NCI-H2081 treated with DMSO at 0.1 percent for 48 hours (cell line): ENCODE measurements around the gene ZNF709.
"Not testable (repeated sequence)": the region's sequence is repeated elsewhere in the genome, so short reads cannot be mapped to it uniquely, and the experiment has no call there.

ENCODE experiments used
- DNase-seq: peaks from one replicate; lab custom pipeline; 2025; lab: John Stamatoyannopoulos, UW

The ZNF709 gene

DNA sequence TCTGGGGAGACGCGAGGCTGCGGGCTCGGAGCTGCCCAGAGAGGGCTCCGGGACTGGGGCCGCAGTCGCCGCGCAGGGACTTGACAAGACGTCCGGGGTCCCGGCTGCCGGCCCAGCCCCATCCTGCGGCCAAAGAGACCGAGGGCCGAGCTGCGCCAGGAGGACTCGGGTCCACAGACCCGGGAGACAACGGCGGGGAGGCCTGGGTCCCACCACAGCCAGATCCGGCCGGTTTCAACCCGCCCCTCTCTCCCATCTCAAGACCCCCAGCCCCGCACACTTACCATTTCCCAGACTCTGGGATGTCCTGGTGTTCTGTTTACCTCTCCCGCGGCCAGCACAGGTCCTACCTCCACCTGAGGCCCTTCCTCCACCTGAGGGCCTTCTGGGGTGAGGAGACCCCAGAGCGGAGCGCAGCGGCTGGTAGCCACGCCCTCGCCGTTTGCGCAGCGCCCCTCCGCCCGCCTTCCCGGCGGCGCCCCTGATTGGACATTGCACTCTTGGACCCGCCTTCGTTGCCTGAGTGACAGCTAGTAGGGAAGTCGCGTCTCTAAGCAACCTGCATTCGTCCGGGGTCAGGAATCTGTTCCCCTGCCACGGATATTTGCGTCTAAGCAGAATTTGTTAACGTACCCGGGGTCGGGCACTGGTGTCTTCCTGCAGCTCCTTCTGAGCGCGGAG, at the start of gene ZNF709:
Gene ZNF709, minus strand, starts transcription at position 446 of the 681 bp plus-strand sequence. Its CDS starts 159 bp downstream, at position 287.
- peak; percentile 24 for DNase-seq

DNA sequence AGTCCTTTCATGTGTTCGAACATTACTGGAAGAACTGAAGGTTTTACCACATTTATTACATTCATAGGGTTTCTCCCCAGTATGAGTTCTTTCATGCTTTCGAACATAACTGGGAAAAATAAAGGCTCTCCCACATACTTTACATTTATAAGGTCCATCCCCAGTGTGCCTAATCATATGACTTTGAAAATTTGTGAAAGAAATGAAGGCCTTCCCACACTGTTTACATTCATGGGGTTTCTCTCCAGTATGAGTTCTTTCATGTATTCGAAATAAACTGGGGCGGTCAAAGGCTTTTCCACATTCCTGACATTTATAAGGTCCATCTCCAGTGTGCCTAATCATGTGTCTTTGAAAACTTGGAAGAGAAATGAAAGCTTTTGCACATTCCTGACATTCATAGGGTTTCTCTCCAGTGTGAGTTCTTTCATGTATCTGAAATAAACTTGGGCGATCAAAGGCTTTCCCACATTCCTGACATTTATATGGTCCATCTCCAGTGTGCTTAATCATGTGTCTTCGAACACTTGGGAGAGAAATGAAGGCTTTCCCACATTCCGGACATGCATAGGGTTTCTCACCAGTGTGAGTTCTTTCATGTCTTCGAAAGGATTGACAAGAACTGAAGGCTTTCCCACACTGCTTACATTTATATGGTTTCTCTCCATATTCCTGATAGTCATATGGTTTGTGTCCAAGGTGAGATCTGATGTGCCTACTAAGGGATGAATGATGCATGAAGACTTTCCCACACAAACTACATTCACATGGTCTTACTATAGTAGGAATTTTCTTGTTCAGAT, 42.6 kb upstream of the ZNF709 start:
- DNase-seq = no peak

DNA sequence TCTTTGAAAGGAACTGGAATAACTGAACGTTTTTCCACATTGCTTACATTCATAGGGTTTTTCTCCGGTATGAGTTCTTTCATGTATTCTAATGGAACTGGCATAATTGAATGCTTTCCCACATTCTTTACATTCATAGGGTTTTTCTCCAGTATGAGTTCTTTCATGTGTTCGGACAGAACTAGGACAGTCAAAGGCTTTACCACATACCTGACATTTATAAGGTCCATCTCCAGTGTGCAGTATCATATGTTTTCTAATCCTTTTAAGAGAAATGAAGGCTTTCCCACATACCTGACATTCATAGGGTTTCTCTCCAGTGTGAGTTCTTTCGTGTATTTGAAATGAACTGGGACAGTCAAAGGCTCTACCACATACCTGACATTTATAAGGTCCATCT, 41.9 kb upstream of the ZNF709 start:
- no peak for DNase-seq

DNA sequence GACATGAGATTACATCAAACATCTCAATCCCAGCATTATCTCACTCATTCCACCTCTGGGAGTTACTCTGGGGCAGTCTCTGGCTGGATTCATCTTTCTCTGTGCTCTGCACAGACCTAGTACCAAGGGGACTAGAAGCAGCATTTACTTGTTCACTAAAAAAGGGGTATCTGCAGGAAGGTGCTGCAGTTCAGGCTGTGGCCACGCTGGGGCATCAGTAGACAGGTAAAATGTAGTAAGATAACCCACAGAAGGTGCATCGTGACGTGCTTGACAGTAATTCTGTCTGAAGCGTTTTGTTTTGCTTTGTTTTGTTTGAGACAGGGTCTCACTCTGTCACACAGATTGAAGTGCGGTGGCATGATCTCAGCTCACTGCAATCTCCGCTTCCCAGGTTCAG, 37.4 kb upstream of the ZNF709 start:
- no peak for DNase-seq

DNA sequence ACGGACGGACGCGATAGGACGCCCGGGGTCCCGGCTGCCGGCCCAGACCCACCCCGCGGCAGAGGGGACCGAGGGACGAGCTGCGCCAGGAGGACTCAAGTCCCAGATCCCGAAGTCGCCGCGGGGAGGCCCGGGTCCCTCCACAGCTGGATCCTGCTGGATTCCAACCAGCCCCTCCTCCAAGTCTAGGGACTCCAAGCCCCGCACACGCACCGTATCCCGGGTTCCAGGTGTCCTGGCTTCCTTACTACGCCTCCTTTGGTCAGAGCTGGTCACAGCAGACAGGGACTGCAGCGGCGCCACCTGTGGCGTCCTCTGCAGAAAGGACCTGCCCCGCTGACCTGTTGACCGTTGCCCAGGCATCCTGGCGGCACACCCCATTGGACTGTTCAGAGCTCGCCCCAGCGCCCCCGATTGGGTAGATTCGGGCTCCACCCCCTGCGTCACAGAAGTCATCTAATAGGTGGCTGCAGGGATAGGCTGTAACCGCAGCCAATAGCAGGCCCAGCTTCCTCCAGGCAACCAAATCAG, 29.0 kb upstream of the ZNF709 start:
- no peak for DNase-seq

DNA sequence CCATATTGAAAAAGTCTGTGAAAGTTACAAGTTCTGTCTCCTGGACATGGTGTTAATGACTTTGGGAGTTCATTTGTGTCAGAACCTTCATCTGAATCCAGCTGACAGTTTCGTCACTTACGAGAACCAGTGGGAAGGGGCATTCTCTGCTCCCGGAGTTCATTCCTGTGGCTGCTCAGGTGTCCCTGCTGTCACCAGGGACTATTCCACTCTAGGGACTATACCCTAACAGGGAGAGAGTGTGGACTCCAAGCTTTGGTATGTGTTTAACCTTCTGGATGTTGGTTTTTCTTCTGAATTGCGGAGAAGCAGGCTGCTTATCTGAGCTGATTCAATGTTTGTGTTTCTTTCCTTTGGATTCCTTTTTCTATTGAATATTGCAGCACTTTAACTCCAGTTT, 12.4 kb upstream of the ZNF709 start:
- no peak for DNase-seq

DNA sequence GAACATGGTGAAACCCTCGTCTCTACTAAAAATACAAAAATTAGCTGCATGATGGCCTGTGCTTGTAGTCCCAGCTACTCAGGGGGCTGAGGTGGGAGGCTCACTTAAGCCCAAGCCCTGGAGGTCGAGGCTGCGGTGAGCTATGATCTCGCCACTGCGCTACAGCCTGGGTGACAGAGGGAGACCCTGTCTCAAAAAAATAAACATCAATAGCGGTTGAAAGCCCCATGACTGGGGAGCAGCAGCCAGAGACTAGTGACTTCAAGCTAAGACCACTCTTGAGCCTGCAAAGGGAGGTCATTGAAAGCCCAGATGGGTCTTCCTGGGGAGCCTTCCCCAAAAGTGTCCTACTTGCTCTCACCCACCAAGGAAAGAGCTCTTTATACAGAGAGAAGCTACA, 11.9 kb upstream of the ZNF709 start:
- no peak for DNase-seq

DNA sequence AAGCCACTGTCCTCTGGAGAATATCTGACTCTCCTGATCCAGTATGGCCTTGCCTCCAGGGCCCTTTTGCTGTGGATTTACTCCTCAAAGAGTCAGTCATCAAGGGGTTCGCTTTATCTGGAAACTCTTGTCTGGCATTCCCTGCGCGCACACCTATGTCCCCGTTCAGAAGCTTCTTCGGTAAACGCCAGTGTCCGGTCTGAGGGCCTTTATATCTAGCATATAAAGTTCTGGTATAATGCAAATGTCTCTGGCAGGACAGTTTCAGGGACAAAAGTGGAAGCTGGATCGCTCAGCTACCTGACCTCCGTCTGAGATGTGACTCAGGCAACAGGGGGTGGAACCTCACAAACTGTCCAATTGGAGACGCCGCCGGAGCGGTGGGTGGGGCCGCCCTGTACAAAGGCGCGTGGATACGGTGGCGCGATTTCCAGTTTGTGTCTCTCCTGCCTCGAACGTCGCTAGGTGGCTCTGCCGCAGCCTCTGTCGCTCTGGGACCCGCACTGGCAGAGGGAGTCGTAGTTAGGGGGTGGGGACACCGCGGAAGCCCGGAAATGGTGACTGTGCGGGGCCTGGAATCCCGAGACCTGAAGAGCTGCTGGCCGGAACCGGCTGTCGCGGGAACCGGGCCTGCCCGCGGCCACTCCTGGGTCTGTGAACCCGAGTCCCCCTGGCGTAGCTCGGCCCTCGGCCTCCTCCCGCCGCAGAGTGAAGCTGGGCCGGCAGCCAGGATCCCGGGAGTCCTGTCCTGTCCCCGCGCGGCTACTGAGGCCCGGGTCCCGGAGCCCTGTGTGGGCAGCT, 10.6 kb upstream of the ZNF709 start:
- DNase-seq = peak; percentile 73

DNA sequence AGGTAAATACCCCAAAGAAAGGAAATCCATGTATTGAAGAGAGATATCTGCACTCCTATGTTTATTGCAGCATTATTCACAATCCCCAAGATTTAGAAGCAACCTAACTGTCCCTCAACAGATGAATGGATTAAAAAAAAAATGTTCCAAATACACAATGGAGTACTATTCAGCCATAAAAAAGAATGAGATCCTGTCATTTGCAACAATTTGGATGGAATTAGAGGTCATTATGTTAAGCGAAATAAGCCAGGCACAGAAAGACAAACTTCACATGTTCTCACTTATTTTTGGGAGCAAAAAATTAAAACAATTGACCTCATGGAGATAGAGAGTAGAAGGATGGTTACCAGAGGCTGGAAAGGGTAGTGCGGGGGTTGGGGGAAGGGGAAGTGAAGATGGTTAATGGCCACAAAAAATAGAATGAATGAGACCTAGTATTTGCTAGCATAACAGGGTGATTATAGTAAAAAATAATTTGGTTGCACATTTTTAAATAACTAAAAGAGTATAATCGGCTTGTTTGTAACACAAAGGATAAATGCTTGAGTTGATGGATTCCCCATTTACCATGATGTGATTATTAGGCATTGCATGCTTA, 9.7 kb upstream of the ZNF709 start:
- DNase-seq = no peak

DNA sequence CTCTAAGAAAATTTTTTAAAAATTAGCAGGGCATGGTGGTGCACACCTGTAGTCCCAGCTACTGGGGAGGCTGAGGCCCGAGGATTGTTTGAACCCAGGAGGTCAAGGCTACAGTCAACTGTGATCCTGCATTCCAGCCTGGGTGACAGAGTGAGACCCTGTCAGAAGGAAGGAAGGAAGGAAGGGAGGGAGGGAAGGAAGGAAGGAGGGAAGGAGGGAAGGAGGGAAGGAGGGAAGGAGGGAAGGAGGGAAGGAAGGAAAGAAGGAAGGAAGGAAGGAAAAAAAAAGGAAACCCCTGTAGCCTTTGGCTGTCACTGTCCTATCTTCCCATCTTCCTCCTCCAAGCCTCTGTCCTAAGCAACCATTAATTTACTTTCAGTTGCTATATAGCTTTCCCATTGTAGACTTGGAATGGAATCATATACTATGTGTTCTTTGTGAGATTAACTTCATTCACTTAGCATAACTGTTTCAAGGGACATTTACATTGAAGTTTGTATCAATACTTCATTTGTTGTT, 1.7 kb upstream of the ZNF709 start:
- not testable (repeated sequence) for DNase-seq

DNA sequence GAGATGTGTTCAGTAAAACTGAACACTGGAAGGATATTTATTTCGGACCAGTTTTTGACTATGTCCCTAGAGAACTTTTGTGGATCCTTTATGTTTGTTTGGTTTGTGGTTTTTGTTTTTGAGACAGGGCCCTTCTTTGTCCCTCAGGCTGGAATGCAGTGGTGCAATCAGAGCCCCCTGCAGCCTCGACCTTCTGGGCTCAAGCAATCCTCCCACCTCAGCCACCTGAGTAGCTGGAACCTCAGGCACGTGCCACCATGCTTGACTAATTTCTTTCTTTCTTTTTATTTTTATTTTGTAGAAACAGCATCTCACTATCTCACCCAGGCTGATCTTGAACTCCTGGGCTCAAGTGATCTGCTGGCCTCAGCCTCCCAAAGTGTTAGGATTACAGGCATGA, 955 bp upstream of the ZNF709 start:
- no peak for DNase-seq

DNA sequence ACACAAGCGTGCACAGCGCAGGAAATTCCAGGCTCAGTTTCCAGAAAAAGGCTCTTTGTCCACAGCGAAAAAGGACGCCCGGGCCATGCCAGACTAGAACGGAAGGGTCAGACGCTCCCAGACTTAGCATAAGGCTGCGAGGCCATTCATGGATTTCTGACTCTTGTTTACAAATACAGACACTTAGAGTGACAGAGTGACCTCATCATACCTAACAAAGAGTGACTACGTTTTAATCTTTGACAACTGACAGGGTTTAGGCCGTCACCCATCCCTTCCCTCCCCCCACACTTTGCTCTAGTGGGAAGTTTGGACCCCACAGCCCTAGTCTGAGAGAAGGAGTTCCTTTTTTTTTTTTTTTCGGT, 418 bp upstream of the ZNF709 start:
- no peak for DNase-seq

DNA sequence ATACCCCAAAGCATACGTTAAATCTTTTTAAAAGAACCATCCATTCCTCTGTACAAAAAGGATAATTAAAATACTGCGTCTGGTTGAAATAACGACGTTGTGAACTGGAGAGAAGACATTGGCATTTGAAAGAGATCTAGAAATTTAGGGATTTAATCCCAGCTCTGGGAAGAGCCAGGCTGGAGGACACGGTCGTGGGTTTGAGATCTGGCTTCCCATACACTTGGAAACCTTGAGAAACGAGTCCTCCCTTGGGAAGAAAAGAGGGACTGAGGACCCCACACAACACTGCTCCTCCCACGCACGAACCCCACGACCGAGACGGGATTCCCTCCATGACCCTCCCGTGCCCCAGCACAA, 625 bp downstream of the ZNF709 start:
- no peak for DNase-seq

DNA sequence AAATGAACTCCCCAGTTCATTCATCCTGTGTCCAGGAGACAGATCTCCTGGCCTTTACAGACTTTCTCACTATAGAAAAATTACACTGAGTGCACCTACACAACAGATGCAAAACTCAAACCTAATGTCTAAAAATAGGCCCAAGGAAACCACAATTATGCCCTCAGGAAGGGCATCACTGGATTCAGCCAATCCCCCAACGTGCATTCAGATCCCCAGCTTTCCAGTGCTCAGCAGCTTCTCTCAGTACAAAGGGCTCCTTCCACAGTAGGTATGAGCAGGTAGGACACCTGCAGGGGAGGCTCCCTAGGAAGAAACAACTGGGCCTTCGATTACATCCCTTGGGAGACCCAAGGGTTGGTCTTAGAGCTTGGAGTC, 2.1 kb downstream of the ZNF709 start:
- no peak for DNase-seq

DNA sequence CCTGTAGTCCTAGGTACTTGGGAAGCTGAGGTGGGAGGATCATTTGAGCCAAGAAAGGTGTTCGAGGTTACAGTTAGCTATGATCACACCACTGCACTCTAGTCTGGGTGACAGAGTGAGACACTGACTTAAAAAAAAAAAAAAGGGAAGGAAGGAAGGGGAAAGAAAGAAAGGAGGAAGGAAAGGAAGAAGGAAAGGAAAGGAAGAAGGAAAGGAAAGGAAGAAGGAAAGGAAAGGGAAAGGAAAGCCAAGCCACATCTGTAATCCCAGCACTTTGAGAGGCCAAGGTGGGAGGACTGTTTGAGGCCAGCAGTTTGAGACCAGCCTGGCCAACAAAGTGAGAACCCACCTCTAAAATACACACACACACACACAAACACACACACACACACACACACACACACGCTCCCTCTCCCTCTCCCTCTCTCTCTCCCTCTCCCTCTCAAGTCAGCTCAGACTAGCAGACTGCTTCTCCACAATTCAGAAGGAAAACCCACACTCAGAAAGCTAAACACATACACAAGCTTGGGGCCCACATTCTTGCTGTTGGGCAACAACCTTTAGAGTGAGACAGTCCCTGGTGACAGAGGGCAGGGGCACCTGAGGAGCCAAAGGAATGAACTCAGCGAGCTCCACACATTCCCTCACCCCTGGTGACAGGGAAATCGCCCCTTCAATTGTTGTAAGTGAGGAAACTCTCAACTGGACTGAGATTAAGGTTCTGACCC, 2.7 kb downstream of the ZNF709 start:
- no peak for DNase-seq

DNA sequence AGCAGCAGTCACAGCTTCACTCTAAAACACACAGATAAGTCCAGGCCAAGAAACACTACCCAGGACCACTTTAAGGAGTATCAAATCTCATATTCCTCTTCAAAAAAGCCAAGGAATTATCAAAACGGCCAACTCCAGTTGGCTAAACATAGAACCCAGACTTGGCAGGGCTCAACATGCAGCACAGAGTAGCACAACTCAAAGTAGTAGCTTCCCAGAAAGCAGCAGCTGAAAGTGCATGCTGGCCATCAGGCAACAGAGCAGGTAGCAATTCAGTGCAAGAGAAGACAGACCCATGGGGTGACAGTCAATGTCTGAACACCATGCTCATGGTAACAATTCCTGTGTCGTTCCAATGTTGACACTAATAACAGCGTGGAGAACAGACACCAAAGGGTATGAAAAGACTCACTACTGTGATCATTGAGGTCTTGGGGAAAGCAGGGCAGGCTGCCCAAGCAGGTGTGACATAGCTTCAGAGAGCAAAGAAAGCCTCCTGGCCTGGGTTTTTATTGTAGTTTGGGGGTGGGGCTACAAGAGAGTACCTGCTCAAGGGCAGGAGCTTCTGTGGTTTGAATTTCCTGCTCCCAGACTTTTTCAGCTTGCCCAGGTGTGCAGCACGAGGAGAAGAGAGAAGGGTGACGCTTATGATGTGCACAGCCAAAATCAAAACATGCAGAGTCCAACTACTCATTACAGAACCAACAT, 6.2 kb downstream of the ZNF709 start:
- DNase-seq = no peak

DNA sequence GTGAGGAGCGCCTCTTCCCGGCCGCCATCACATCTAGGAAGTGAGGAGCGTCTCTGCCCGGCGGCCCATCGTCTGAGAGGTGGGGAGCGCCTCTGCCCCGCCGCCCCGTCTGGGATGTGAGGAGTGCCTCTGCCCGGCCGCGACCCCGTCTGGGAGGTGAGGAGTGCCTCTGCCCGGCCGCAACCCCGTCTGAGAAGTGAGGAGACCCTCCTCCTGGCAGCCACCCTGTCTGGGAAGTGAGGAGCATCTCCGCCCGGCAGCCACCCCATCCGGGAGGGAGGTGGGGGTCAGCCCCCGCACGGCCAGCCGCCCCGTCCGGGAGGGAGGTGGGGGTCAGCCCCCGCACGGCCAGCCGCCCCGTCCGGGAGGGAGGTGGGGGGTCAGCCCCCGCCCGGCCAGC, 17.0 kb downstream of the ZNF709 start:
- not testable (repeated sequence) for DNase-seq

DNA sequence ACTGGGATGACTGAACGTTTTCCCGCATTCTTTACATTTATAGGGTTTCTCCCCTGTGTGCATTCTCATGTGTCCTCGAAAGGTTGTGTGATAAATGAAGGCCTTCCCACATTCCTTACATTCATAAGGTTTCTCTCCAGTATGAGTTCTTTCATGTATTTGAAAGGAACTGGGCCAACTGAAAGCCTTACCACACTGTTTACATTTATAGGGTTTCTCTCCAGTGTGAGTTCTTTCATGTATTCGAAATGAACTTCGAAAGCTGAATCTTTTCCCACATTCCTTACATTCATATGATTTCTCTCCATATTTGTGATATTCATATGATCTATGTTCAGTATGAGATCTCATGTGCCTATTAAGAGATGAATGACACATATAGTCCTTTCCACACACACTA, 19.4 kb downstream of the ZNF709 start:
- DNase-seq = no peak

DNA sequence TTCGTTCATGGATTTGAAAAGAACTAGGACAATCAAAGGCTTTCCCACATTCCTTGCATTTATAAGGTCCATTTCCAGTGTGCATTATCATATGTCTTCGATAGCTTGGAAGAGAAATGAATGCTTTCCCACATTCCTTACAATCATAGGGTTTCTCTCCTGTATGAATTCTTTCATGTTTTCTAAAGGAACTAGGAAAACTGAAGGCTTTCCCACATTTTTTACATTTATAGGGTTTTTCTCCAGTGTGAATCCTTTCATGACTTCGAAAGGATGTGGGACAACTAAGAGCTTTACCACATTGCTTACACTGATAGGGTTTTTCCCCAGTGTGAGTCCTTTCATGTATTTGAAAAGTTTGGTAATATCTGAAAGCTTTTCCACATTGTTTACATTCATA, 19.8 kb downstream of the ZNF709 start:
- no peak for DNase-seq

DNA sequence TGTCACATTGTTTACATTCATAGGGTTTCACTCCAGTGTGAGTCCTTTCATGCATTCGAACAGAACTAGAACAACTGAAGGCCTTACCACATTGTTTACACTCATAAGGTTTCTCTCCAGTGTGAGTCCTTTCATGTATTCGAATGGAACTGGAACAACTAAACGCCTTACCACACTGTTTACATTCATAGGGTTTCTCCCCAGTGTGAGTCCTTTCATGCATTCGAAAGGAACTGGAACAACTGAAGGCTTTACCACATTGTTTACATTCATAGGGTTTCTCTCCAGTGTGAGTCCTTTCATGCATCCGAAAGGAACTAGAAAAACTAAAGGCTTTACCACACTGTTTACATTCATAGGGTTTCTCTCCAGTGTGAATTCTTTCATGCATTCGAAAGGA, 20.5 kb downstream of the ZNF709 start:
- not testable (repeated sequence) for DNase-seq

DNA sequence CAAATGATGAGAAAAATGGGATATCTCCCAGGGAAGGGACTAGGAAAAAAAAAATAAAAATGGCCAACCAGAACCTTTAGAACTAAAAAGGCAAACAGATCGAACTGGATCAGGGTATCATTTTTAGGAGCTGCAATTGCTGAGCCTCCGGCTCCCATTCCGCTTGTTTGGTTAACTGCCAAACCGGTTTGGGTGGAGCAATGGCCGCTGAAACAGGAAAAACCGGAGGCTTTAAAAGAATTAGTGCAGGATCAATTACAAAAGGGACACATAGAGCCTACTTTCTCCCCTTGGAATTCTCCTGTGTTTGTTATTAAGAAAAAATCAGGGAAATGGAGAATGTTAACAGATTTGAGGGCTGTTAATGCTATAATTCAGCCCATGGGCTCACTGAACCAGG, 31.1 kb downstream of the ZNF709 start:
- no peak for DNase-seq
